Mesothelial cell of epicardium (in vitro differentiated cells): ENCODE measurements around the gene TMPRSS13. TPM values are rescaled to one million over a fixed set of nuclear protein-coding genes. Genes with fewer than 3 reads are reported as not detected.

Experiments used
- DNase-seq, 2 experiments: peaks; one replicate each; pipeline ENCODE4 v3.0.0; 2021; ENCODE audit warnings: low spot score in 2 of 2; ENCODE audit not compliant: unreplicated experiment in 2 of 2
- H3K27ac Mint-ChIP-seq: 2 replicates; pipeline ENCODE4 v1.8.0; 2021; ENCODE audit warnings: mixed read lengths
- H3K27me3 Mint-ChIP-seq: 2 replicates; pipeline ENCODE4 v1.8.0; 2021; ENCODE audit warnings: low read depth, mixed read lengths
- H3K36me3 Mint-ChIP-seq: 2 replicates; pipeline ENCODE4 v1.8.0; 2021; ENCODE audit warnings: mixed read lengths
- H3K4me1 Mint-ChIP-seq: 2 replicates; pipeline ENCODE4 v1.8.0; 2021; ENCODE audit warnings: mixed read lengths
- H3K4me3 Mint-ChIP-seq: 2 replicates; pipeline ENCODE4 v1.8.0; 2021; ENCODE audit warnings: mild to moderate bottlenecking, moderate library complexity, mixed read lengths
- H3K9me3 Mint-ChIP-seq: 2 replicates; pipeline ENCODE4 v1.8.0; 2021; ENCODE audit warnings: mixed read lengths
- CTCF ChIP-seq: fragments of 200-600 bp; sonication (generic); IDR thresholded peaks from one replicate; pipeline ENCODE4 v1.5.0; 2021; ENCODE audit warnings: antibody characterized with exemption; ENCODE audit not compliant: unreplicated experiment
- total RNA-seq: library from RNA; stranded (reverse); gene quantifications from 3 replicates; pipeline ENCODE4 v1.2.1, GENCODE V29; 2021

Gene TMPRSS13
- total RNA-seq, 1 donor from 2014 or later, result 10.4 TPM

GRCh38 chr11:117863383-117863782, 65.8 kb downstream of the TMPRSS13 start:
- H3K4me1 Mint-ChIP-seq, result peaks cover 37% of the 10 kb centered on the region
- TF ChIP-seq CTCF, result no peak
- no peak overlapping the region for H3K4me3 Mint-ChIP-seq
- H3K36me3 Mint-ChIP-seq, result peaks cover 13% of the 10 kb centered on the region
- H3K27me3 Mint-ChIP-seq, result no peaks in the 10 kb centered on the region
- no peak overlapping the region for H3K27ac Mint-ChIP-seq
- DNase-seq, result no peak
- H3K9me3 Mint-ChIP-seq, result no peaks in the 10 kb centered on the region

GRCh38 chr11:117862753-117863152, 66.4 kb downstream of the TMPRSS13 start:
- TF ChIP-seq CTCF, result no peak
- Mint-ChIP-seq H3K27ac (peak overlapping the region; percentile 39), H3K36me3 (peaks cover 11% of the 10 kb centered on the region), H3K9me3 (no peaks in the 10 kb centered on the region), H3K27me3 (no peaks in the 10 kb centered on the region), H3K4me3 (no peak overlapping the region), H3K4me1 (peaks cover 37% of the 10 kb centered on the region)
- DNase-seq, result no peak

GRCh38 chr11:117862019-117862725, 67.0 kb downstream of the TMPRSS13 start:
- H3K27me3 Mint-ChIP-seq, result no peaks in the 10 kb centered on the region
- peaks cover 36% of the 10 kb centered on the region for H3K4me1 Mint-ChIP-seq
- no peak for TF ChIP-seq CTCF
- peak overlapping the region; percentile 85 for H3K27ac Mint-ChIP-seq
- DNase-seq, result peak in 1 of 2 experiments; percentile 27
- no peak overlapping the region for H3K4me3 Mint-ChIP-seq
- H3K36me3 Mint-ChIP-seq, result peaks cover 10% of the 10 kb centered on the region
- H3K9me3 Mint-ChIP-seq, result no peaks in the 10 kb centered on the region

- H3K4me1 Mint-ChIP-seq, result peaks cover 41% of the 10 kb centered on the region
- peak overlapping the region; percentile 85 for H3K27ac Mint-ChIP-seq
- DNase-seq, result peak in 1 of 2 experiments; percentile 59
Observed at GRCh38 chr11:117861151-117862018, 67.8 kb downstream of the TMPRSS13 start.

GRCh38 chr11:117860139-117860538, 69.1 kb downstream of the TMPRSS13 start:
- no peak overlapping the region for H3K4me3 Mint-ChIP-seq
- H3K9me3 Mint-ChIP-seq, result no peaks in the 10 kb centered on the region
- DNase-seq, result peak in 1 of 2 experiments; percentile 13
- TF ChIP-seq CTCF, result no peak
- peaks cover 52% of the 10 kb centered on the region for H3K4me1 Mint-ChIP-seq
- H3K27me3 Mint-ChIP-seq, result no peaks in the 10 kb centered on the region
- peaks cover 10% of the 10 kb centered on the region for H3K36me3 Mint-ChIP-seq
- H3K27ac Mint-ChIP-seq, result no peak overlapping the region

More at GRCh38 chr11:117861151-117862018, 67.8 kb downstream of the TMPRSS13 start:
- Mint-ChIP-seq H3K4me3 (no peak overlapping the region), H3K27me3 (no peaks in the 10 kb centered on the region), H3K9me3 (no peaks in the 10 kb centered on the region), H3K36me3 (peaks cover 10% of the 10 kb centered on the region)
- TF ChIP-seq CTCF, result no peak
